ENCODE results near the gene LIPJ.

Gene LIPJ

DNA sequence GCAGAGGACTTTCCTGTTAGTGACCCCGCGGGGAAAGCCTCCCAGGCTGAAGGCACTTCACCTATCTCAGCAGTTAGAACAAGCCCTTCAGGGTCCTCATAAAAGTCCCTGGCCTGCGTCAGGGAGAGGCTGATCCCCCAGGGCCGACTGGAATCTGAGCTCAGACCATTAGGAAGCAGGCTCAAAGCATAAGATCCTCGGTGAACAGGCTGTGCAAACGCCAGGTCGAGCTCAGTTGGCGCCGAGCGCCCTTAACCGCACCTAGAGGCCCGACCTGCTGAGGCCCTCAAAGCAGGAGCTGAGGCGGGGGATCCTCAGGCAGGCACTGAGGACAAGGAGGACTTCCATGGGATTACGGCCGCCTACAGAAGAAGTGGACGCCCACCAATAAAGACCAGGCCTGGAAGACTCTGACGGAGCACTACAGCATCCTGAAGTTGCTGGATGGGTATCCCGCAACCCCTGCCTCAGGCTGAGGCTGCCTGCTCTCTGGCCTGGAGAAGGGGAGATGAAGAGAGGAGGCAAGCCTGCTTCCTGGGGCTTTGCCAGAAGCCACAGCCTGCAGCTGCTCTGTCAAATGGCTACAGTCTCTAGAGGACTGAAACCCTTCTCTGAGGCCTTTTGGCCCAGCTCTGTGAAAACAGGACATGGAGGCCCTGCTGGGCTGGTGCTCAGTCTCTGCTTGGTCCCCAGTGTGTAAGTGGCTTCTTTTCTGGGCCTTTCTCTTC, 29.9 kb downstream of the LIPJ start:
- no peak for DNase-seq (ENCODE audit: low read depth)
- TF ChIP-seq, protein P1, sequence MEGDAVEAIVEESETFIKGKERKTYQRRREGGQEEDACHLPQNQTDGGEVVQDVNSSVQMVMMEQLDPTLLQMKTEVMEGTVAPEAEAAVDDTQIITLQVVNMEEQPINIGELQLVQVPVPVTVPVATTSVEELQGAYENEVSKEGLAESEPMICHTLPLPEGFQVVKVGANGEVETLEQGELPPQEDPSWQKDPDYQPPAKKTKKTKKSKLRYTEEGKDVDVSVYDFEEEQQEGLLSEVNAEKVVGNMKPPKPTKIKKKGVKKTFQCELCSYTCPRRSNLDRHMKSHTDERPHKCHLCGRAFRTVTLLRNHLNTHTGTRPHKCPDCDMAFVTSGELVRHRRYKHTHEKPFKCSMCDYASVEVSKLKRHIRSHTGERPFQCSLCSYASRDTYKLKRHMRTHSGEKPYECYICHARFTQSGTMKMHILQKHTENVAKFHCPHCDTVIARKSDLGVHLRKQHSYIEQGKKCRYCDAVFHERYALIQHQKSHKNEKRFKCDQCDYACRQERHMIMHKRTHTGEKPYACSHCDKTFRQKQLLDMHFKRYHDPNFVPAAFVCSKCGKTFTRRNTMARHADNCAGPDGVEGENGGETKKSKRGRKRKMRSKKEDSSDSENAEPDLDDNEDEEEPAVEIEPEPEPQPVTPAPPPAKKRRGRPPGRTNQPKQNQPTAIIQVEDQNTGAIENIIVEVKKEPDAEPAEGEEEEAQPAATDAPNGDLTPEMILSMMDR (conservative IDR thresholded peaks at IDR 0.05; ENCODE audit: control insufficient read depth, insufficient read depth, low read depth, low read length) = no peak
- no peak overlapping the region for H3K4me3 ChIP-seq (ENCODE audit: control insufficient read depth, low read depth, low read length)

DNA sequence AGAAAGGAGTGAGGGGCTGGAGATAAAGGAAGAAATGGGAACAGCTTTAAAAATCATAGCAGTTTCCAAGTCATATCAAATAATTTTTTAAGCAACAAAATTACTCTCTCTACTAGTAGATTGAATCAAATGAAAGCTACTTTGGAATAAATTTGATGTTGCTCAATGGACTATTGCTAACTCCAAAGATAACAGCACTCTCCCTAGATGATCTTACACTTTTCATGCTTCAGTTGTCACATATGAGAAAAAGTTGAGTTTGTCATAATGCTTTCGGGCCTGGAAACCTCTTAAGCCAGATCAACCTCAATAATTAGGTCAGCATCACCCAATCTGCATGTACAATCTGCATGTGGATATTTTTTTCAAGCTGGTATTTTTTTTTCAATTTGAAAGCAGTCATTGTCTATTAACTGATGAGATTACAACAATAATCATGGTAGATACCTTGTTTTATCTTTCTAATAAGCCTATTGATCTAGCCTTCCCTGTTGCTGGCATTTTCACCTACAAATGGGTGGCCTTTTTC, 31.3 kb downstream of the LIPJ start:
- H3K4me3 ChIP-seq (ENCODE audit: control insufficient read depth, low read depth, low read length) = no peak overlapping the region
- no peak for DNase-seq (ENCODE audit: low read depth)
- TF ChIP-seq, protein P1 (conservative IDR thresholded peaks at IDR 0.05; ENCODE audit: control insufficient read depth, insufficient read depth, low read depth, low read length) = no peak

DNA sequence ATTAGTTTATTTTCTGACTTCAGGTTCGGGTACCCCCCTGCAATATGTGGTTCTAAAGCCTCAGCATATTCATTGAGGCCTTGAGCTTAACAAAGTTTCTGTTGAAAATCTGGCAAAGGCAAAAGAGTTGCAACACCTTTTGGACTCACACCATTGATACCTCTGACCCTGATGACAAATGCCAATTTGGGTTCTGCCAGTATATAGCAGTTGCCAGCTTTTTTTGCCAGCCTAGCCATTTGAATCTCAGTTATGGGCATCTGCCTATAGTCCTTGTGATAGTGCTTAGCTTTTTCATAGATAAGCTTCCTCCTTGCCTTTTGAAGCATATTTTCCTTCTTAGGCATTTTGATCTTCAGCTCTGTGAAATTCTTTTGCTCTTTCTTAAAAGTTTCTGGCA, 31.9 kb downstream of the LIPJ start:
- TF ChIP-seq, protein P1 (conservative IDR thresholded peaks at IDR 0.05; ENCODE audit: control insufficient read depth, insufficient read depth, low read depth, low read length) = no peak
- H3K4me3 ChIP-seq (ENCODE audit: control insufficient read depth, low read depth, low read length) = no peak overlapping the region
- peak; percentile 15 for DNase-seq (ENCODE audit: low read depth)

- TF ChIP-seq, protein P1 (conservative IDR thresholded peaks at IDR 0.05; ENCODE audit: control insufficient read depth, insufficient read depth, low read depth, low read length) = no peak
- DNase-seq (ENCODE audit: low read depth) = no peak
- H3K4me3 ChIP-seq (ENCODE audit: control insufficient read depth, low read depth, low read length) = no peak overlapping the region
Observed at GRCh38 chr10:88620441-88620840, 33.9 kb downstream of the LIPJ start.

GRCh38 chr10:88623835-88624234, 37.3 kb downstream of the LIPJ start:
- TF ChIP-seq, protein P1 (conservative IDR thresholded peaks at IDR 0.05; ENCODE audit: control insufficient read depth, insufficient read depth, low read depth, low read length) = no peak
- DNase-seq (ENCODE audit: low read depth) = no peak

DNA sequence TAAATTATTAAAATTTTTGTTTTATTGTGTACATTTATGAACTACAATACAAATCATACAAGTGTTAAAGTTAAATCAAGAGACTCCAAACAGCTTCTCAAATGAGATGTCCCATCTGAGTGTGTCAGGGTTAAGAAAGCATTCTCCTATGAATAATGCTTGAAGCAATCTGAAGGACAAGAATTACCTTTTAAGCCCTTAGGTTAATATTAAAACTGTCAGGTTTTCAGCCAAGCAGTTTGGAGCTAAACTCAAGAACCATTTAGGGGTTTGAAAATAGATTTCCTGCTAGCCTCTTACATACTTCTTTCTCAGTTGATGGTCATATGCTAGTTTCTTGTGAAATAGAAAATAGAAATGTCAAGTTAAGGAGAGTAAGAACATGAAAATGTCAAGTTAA, 38.3 kb downstream of the LIPJ start:
- DNase-seq (ENCODE audit: low read depth) = no peak
- no peak overlapping the region for H3K4me3 ChIP-seq (ENCODE audit: control insufficient read depth, low read depth, low read length)
- TF ChIP-seq, protein P1 (conservative IDR thresholded peaks at IDR 0.05; ENCODE audit: control insufficient read depth, insufficient read depth, low read depth, low read length) = no peak

More at GRCh38 chr10:88623835-88624234, 37.3 kb downstream of the LIPJ start:
- no peak overlapping the region for H3K4me3 ChIP-seq (ENCODE audit: control insufficient read depth, low read depth, low read length)

Measured in fibroblast of mammary gland (primary cell).